ENCODE results near the gene SOS1. TPM values are rescaled to one million over a fixed set of nuclear protein-coding genes. Genes with fewer than 3 reads are reported as not detected.
A peak's percentile ranks its signal among the peaks of the same experiment; 100 is the strongest.

Gene SOS1
- total and polyA plus RNA-seq, 2 of the 13 experiments (the other 11 are each of a cell fraction or from before 2014, with no cell fraction given) = 20.8 to 60.4 TPM

GRCh38 chr2:39059366-39059952 lies 61.4 kb downstream of the SOS1 start (continued):
- TF ChIP-seq KDM5A (IDR thresholded peaks at IDR 0.05; ENCODE audit: borderline replicate concordance, low read length) (peak; percentile 72), RARA (CRISPR knock-in tag; IDR thresholded peaks at IDR 0.05) (no peak), ZNF367 (CRISPR knock-in tag; IDR thresholded peaks at IDR 0.05; ENCODE audit: borderline replicate concordance) (no peak), ZNF768 (CRISPR knock-in tag; IDR thresholded peaks at IDR 0.05) (no peak), MAX (IDR thresholded peaks at IDR 0.05) (no peak), ARID3A (IDR thresholded peaks at IDR 0.05; ENCODE audit: low read depth, low read length) (0 out of 2 replicates have a peak, but pooled peaks have one; percentile 26), CREB1 (IDR thresholded peaks at IDR 0.05) (no peak), CREB1 (CRISPR knock-in tag; IDR thresholded peaks at IDR 0.05) (0 out of 2 replicates have a peak, but pooled peaks have one; percentile 34), ZNF841 (CRISPR knock-in tag; IDR thresholded peaks at IDR 0.05; ENCODE audit: borderline replicate concordance) (no peak), HMGA1 (CRISPR knock-in tag; conservative IDR thresholded peaks at IDR 0.05) (no peak), HMGXB4 (CRISPR knock-in tag; IDR thresholded peaks at IDR 0.05; ENCODE audit: borderline replicate concordance in 1 of 2, low read depth in 1 of 2) (peak in 1 of 2 experiments; percentile 29; a peak in 1 of 4 replicates), ZNF143 (CRISPR knock-in tag; IDR thresholded peaks at IDR 0.05) (no peak), ZNF205 (CRISPR knock-in tag; IDR thresholded peaks at IDR 0.05) (no peak), ZBTB1 (CRISPR knock-in tag; IDR thresholded peaks at IDR 0.05; ENCODE audit: borderline replicate concordance) (no peak), STAG1 (CRISPR knock-in tag; IDR thresholded peaks at IDR 0.05) (peak; percentile 87), RCOR2 (CRISPR knock-in tag; IDR thresholded peaks at IDR 0.05) (no peak), ATF5 (CRISPR knock-in tag; IDR thresholded peaks at IDR 0.05; ENCODE audit: low read depth) (no peak), MED1 (CRISPR knock-in tag; IDR thresholded peaks at IDR 0.05) (no peak), RAD21 (CRISPR knock-in tag; IDR thresholded peaks at IDR 0.05) (peak; percentile 64), ZC3H13 (CRISPR knock-in tag; IDR thresholded peaks at IDR 0.05) (no peak), ZNF576 (CRISPR knock-in tag; IDR thresholded peaks at IDR 0.05) (no peak)

Data from HepG2 (cell line).